HG02852 (cell line): Measurements from ENCODE around the gene MTRR.

ENCODE experiments used
- ATAC-seq: cut with Tn5 transposase; IDR thresholded peaks from one replicate; pipeline ENCODE4 v1.9.1; 2021; ENCODE audit warnings: mild to moderate bottlenecking, moderate library complexity; ENCODE audit not compliant: unreplicated experiment

The MTRR gene

GRCh38 chr5:7856855-7857254 is 12.1 kb upstream of the MTRR start:
- ATAC-seq: no peak

GRCh38 chr5:7857361-7857760 is 11.6 kb upstream of the MTRR start:
- ATAC-seq: no peak

- no peak for ATAC-seq
Observed at GRCh38 chr5:7857926-7858632, 10.9 kb upstream of the MTRR start.

GRCh38 chr5:7866196-7866595 is 2.8 kb upstream of the MTRR start:
- ATAC-seq: no peak

- ATAC-seq: no peak
Observed at GRCh38 chr5:7867260-7867659, 1.7 kb upstream of the MTRR start.

GRCh38 chr5:7868427-7868772 is 548 bp upstream of the MTRR start:
- ATAC-seq: peak; percentile 0

- ATAC-seq: peak; percentile 26
Observed at GRCh38 chr5:7869474-7870136, 657 bp downstream of the MTRR start.

GRCh38 chr5:7871653-7872052 is 2.7 kb downstream of the MTRR start:
- peak; percentile 16 for ATAC-seq

- ATAC-seq: no peak
Observed at GRCh38 chr5:7872517-7873130, 3.7 kb downstream of the MTRR start.

- no peak for ATAC-seq
Observed at GRCh38 chr5:7873216-7873615, 4.3 kb downstream of the MTRR start.

GRCh38 chr5:7874639-7875038 is 5.7 kb downstream of the MTRR start:
- no peak for ATAC-seq

- no peak for ATAC-seq
Observed at GRCh38 chr5:7875151-7875550, 6.2 kb downstream of the MTRR start.

- ATAC-seq: peak; percentile 46
Observed at GRCh38 chr5:7876867-7877266, 7.9 kb downstream of the MTRR start.

- ATAC-seq: no peak
Observed at GRCh38 chr5:7877851-7878250, 8.9 kb downstream of the MTRR start.

GRCh38 chr5:7878381-7878873 is 9.5 kb downstream of the MTRR start:
- peak; percentile 96 for ATAC-seq

- ATAC-seq: no peak
Observed at GRCh38 chr5:7881091-7881490, 12.1 kb downstream of the MTRR start.

- ATAC-seq: no peak
Observed at GRCh38 chr5:7881816-7882215, 12.9 kb downstream of the MTRR start.

- ATAC-seq: no peak
Observed at GRCh38 chr5:7882926-7883325, 14.0 kb downstream of the MTRR start.

- ATAC-seq: no peak
Observed at GRCh38 chr5:7884491-7885267, 15.7 kb downstream of the MTRR start.

GRCh38 chr5:7886849-7887475 is 18.0 kb downstream of the MTRR start:
- ATAC-seq: peak; percentile 60

GRCh38 chr5:7888901-7889300 is 20.0 kb downstream of the MTRR start:
- ATAC-seq: no peak
